DOHH2 (cell line): ENCODE results near the gene FOLR2.
A peak's percentile ranks its signal among the peaks of the same experiment; 100 is the strongest.

Source experiments
- H3F3A ChIP-seq: fragments of 200-600 bp; sonication (generic), shearing (Covaris generic); 2 replicates; pipeline ENCODE4 v1.6.0; 2016; ENCODE audit warnings: antibody characterized with exemption, mild to moderate bottlenecking; ENCODE audit not compliant: control insufficient read depth, insufficient read depth
- H3K27ac ChIP-seq: fragments of 200-600 bp; sonication (generic); 2 replicates; pipeline ENCODE4 v1.5.1; 2014; ENCODE audit warnings: low read depth, mild to moderate bottlenecking, low read length, moderate library complexity
- H3K27me3 ChIP-seq: fragments of 200-600 bp; sonication (generic); 2 replicates; pipeline ENCODE4 v1.6.1; 2014; ENCODE audit warnings: mild to moderate bottlenecking, low read length, mixed read lengths; ENCODE audit not compliant: control insufficient read depth
- H3K36me3 ChIP-seq: fragments of 200-600 bp; sonication (generic); 2 replicates; pipeline ENCODE4 v1.6.1; 2014; ENCODE audit warnings: mild to moderate bottlenecking, low read length, moderate library complexity, mixed read lengths; ENCODE audit not compliant: control insufficient read depth
- H3K4me1 ChIP-seq: fragments of 200-600 bp; sonication (generic); 2 replicates; pipeline ENCODE4 v1.6.1; 2014; ENCODE audit warnings: mild to moderate bottlenecking, low read length, mixed read lengths; ENCODE audit not compliant: control insufficient read depth
- H3K4me2 ChIP-seq: fragments of 200-600 bp; sonication (generic); 2 replicates; pipeline ENCODE4 v1.6.0; 2014; ENCODE audit warnings: mild to moderate bottlenecking, low read length, moderate library complexity
- H3K4me3 ChIP-seq: fragments of 200-600 bp; sonication (generic); 2 replicates; pipeline ENCODE4 v1.5.1; 2014; ENCODE audit warnings: mild to moderate bottlenecking, low read length, mixed read lengths
- H3K79me2 ChIP-seq: fragments of 200-600 bp; sonication (generic); 2 replicates; pipeline ENCODE4 v1.6.1; 2014; ENCODE audit warnings: mild to moderate bottlenecking, low read length, mixed read lengths; ENCODE audit not compliant: control insufficient read depth
- H3K9me2 ChIP-seq: fragments of 200-600 bp; sonication (generic); replicated peaks from 2 replicates; pipeline ENCODE4 v1.6.1; 2014; ENCODE audit warnings: mild to moderate bottlenecking, low read length, mixed read lengths; ENCODE audit not compliant: control insufficient read depth
- H3K9me3 ChIP-seq: fragments of 200-600 bp; sonication (generic); 2 replicates; pipeline ENCODE4 v1.6.1; 2014; ENCODE audit warnings: antibody characterized with exemption, low read length, mixed read lengths; ENCODE audit not compliant: control insufficient read depth, insufficient read depth
- H4K20me1 ChIP-seq: fragments of 200-600 bp; sonication (generic); 2 replicates; pipeline ENCODE4 v1.6.0; 2014; ENCODE audit warnings: low read depth, mild to moderate bottlenecking, antibody characterized with exemption, low read length, moderate library complexity; ENCODE audit not compliant: control insufficient read depth, insufficient read depth
- EZH2phosphoT487 ChIP-seq: fragments of 200-600 bp; sonication (generic); IDR thresholded peaks from 2 replicates; pipeline ENCODE4 v1.6.1; 2017; ENCODE audit warnings: borderline replicate concordance, mild to moderate bottlenecking, antibody characterized with exemption, low read length, moderate library complexity, mixed read lengths
- TF ChIP-seq, protein P1 (sequence below): fragments of 200-600 bp; sonication (generic); IDR thresholded peaks from one replicate; pipeline ENCODE4 v1.5.1; 2014; ENCODE audit warnings: antibody characterized with exemption, mild to moderate bottlenecking, low read depth, low read length; ENCODE audit not compliant: poor library complexity, severe bottlenecking

FOLR2 gene

DNA sequence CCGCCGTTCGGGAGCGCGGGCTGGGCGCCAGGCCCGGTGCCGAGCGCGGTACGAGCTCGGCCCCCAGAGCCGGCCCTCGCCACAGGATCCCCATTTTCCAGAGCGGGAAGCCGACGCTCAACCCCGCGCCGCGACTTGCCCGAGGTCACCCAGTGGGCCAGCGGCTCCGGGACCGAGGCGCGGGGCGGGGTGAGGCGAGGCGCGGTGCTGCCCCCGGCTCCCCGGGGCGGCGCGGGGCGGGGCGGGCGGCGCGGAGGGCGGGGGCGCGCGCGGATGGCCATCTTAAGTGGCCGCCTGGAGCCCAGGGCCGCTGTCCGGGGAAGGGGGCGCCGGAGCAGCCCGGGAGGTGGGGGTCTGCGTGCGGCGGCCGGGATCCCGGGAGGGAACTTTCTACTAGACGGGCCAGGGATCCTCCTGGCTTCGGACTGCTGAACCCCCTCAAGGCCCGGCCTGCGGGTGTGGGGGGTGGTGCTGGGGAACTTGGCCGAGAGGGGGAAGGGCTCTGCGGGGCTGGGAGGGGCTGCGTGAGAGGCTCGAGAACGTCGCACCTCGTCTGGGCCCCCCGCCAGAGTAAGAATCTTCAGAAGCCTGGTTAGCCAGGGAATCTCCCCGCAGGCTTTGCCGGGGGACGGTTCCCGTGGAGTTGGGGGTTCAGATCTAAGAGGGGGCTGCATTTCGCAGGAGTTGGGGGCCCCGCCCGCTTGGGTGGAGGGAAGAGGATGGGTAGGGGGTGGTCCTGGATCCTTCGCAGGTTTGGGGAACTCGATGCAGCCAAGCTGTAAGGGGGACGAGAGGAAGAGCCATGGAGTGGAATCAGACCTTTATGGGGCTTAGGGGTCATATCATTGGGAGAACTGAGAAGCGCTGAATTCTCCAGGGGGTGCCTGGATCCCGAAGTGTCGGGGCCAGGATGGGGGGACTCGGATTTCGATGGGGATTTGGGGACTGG lies 7.3 kb downstream of the FOLR2 start:
- Histone ChIP-seq H3K9me3 (no peaks in the 10 kb centered on the region), H3K4me1 (peaks cover 41% of the 10 kb centered on the region), H4K20me1 (no peaks in the 10 kb centered on the region), H3K4me3 (peak overlapping the region; percentile 96), H3K36me3 (peaks cover 36% of the 10 kb centered on the region), H3K79me2 (peaks cover 49% of the 10 kb centered on the region), H3K9me2 (no peaks in the 10 kb centered on the region), H3K4me2 (peak overlapping the region; percentile 96), H3K27me3 (no peaks in the 10 kb centered on the region), H3F3A (no peaks in the 10 kb centered on the region), H3K27ac (peak overlapping the region; percentile 87)
- TF ChIP-seq, protein P1, sequence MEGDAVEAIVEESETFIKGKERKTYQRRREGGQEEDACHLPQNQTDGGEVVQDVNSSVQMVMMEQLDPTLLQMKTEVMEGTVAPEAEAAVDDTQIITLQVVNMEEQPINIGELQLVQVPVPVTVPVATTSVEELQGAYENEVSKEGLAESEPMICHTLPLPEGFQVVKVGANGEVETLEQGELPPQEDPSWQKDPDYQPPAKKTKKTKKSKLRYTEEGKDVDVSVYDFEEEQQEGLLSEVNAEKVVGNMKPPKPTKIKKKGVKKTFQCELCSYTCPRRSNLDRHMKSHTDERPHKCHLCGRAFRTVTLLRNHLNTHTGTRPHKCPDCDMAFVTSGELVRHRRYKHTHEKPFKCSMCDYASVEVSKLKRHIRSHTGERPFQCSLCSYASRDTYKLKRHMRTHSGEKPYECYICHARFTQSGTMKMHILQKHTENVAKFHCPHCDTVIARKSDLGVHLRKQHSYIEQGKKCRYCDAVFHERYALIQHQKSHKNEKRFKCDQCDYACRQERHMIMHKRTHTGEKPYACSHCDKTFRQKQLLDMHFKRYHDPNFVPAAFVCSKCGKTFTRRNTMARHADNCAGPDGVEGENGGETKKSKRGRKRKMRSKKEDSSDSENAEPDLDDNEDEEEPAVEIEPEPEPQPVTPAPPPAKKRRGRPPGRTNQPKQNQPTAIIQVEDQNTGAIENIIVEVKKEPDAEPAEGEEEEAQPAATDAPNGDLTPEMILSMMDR = no peak
- TF ChIP-seq EZH2phosphoT487 = no peak

DNA sequence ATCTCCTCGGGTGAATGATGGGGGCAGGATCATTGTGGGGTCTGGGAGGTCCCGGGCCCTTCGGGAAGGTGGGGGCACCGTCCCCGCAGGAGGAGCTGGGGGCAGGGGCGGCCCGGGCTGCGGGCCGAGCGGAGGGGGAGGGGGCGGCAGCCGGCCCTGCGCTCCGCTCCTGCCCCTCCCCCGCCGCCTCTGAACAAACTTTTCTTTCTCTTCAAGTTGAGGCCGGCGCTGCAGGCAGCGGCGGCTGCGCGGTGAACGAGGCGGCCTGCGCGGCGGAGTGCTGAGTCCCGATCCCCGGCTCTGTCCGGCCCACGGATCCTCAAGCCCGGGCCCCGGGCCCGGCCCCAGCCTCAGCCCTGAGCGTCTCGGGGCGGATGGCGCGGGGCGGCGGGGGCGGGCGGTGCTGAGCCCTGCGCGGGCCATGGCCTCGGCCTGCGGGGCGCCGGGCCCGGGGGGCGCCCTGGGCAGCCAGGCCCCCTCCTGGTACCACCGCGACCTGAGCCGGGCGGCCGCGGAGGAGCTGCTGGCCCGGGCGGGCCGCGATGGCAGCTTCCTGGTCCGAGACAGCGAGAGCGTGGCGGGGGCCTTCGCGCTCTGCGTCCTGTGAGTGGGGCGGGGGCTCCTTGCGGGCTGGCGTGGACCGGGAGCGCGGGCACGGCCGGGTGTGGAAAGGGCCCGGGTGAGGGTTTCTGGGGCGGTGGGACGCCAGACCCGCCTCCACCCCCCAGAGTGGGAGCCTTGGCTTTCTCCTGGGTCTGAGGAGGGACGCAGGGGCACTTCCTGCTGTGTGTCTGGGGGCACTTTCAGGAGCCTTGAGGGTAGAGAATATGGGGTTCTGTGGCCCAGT lies 8.2 kb downstream of the FOLR2 start, which contains the start of gene INPPL1:
TSS of gene INPPL1 (plus strand) at position 204 of the 847 bp plus-strand sequence. CDS start at position 422, 218 bp downstream.
- Histone ChIP-seq H3K4me3 (peak within 1 kb of the TSS; percentile 96), H3K4me1 (peaks cover 41% of the 10 kb centered on the region), H3K4me2 (peak within 1 kb of the TSS; percentile 96), H3K79me2 (peaks cover 49% of the 10 kb centered on the region), H3K9me3 (no peaks in the 10 kb centered on the region), H3K9me2 (no peaks in the 10 kb centered on the region), H3F3A (no peaks in the 10 kb centered on the region), H4K20me1 (no peaks in the 10 kb centered on the region), H3K27me3 (no peaks in the 10 kb centered on the region), H3K27ac (peak within 1 kb of the TSS; percentile 87), H3K36me3 (peaks cover 45% of the 10 kb centered on the region)
- no peak for TF ChIP-seq EZH2phosphoT487
- TF ChIP-seq, protein P1 = no peak

DNA sequence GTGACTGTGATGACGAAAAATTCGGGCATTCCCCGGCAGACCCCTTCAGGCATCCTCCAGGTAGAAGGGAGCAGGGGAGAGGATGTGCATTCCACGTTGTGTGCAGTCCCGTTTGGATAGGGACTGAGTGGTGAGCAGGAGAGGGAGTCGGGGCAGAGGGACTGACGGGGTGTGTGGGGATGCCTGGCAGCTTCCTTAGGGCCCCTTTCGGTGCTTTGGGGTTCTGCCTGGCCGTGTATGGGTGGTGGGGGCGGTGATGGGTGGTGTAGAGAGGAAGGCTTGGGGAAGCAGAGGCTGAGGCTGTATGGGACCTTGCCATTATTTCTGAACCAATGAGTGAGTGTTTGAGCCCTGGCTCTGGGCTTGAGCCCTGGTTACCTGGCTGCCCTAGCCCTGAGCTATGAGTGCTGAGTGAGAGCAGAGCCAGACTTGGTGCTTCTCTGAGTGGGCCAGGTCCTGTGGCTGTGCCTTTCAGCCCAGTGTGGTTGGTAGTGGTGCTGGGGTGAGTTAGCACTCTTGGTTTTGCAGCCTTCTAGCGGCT lies 8.9 kb downstream of the FOLR2 start:
- peak overlapping the region; percentile 87 for H3K27ac ChIP-seq

More for the DNA sequence above, 8.9 kb downstream of the FOLR2 start:
- no peaks in the 10 kb centered on the region for H3F3A ChIP-seq
- H3K4me3 ChIP-seq = peak overlapping the region; percentile 96
- H3K79me2 ChIP-seq = peaks cover 49% of the 10 kb centered on the region
- H3K4me1 ChIP-seq = peaks cover 40% of the 10 kb centered on the region
- H4K20me1 ChIP-seq = no peaks in the 10 kb centered on the region
- no peak for TF ChIP-seq EZH2phosphoT487
- TF ChIP-seq, protein P1 = no peak
- no peaks in the 10 kb centered on the region for H3K9me3 ChIP-seq
- H3K27me3 ChIP-seq = no peaks in the 10 kb centered on the region
- no peaks in the 10 kb centered on the region for H3K9me2 ChIP-seq
- peak overlapping the region; percentile 96 for H3K4me2 ChIP-seq
- peaks cover 52% of the 10 kb centered on the region for H3K36me3 ChIP-seq
